HepG2 (cell line): Measurements from ENCODE around the gene E2F3. TPM values are rescaled to one million over a fixed set of nuclear protein-coding genes. Genes with fewer than 3 reads are reported as not detected.

Experiments
- CREB1 ChIP-seq, 2 experiments: fragments of 450-650 bp in 1 of 2; IDR thresholded peaks; 2 replicates each; pipeline ENCODE4 v1.6.1; 2016 to 2017; ENCODE audit warnings: control low read depth in 1 of 2, mild to moderate bottlenecking in 1 of 2, missing compliant biosample characterization in 1 of 2, missing genetic modification characterization in 1 of 2
- DRAP1 ChIP-seq: IDR thresholded peaks from 2 replicates; pipeline ENCODE4 v1.6.1; 2016; ENCODE audit warnings: missing genetic modification reagents, missing compliant biosample characterization
- FOXA1 ChIP-seq, 2 experiments: fragments of 450-650 bp in 1 of 2; sonication (generic) in 1 of 2; formaldehyde crosslinking in 1 of 2; IDR thresholded peaks; 2 replicates each; pipeline versions ENCODE4 v1.4.0 to v1.6.1; 2016 to 2020; ENCODE audit warnings: missing genetic modification reagents in 1 of 2
- GPBP1L1 ChIP-seq: sonication (generic); formaldehyde crosslinking; IDR thresholded peaks from 2 replicates; pipeline ENCODE4 v1.5.0; 2020; ENCODE audit warnings: mild to moderate bottlenecking, missing genetic modification reagents
- HDAC2 ChIP-seq: sonication (generic); formaldehyde crosslinking; IDR thresholded peaks from 2 replicates; pipeline ENCODE4 v1.4.0; 2020; ENCODE audit warnings: missing genetic modification reagents
- MXD3 ChIP-seq: IDR thresholded peaks from 2 replicates; pipeline ENCODE4 v1.6.1; 2016; ENCODE audit warnings: mild to moderate bottlenecking, missing biosample characterization, missing genetic modification reagents
- PRPF4 ChIP-seq: fragments of 200-400 bp; formaldehyde crosslinking; IDR thresholded peaks from 2 replicates; pipeline ENCODE4 v1.6.1; 2016; ENCODE audit warnings: low read length, low read depth; ENCODE audit not compliant: poor library complexity, severe bottlenecking
- REXO4 ChIP-seq: sonication (generic); formaldehyde crosslinking; IDR thresholded peaks from 2 replicates; pipeline ENCODE4 v1.8.0; 2022; ENCODE audit warnings: missing genetic modification reagents, mild to moderate bottlenecking, borderline replicate concordance
- SAFB2 ChIP-seq: sonication (generic); formaldehyde crosslinking; IDR thresholded peaks from 2 replicates; pipeline ENCODE4 v1.5.1; 2020; ENCODE audit warnings: missing genetic modification reagents, low read depth, mild to moderate bottlenecking, borderline replicate concordance
- SMAD9 ChIP-seq: sonication (generic); formaldehyde crosslinking; IDR thresholded peaks from 2 replicates; pipeline ENCODE4 v1.5.1; 2020; ENCODE audit warnings: mild to moderate bottlenecking, missing genetic modification reagents
- SP1 ChIP-seq, 2 experiments: fragments of 450-650 bp in 1 of 2; sonication (generic) in 1 of 2; formaldehyde crosslinking in 1 of 2; IDR thresholded peaks; 2 replicates each; pipeline versions ENCODE4 v1.4.0 to v1.6.1; 2016 to 2020; ENCODE audit warnings: missing genetic modification reagents in 1 of 2
- ZNF510 ChIP-seq: sonication (generic); formaldehyde crosslinking; IDR thresholded peaks from 2 replicates; pipeline ENCODE4 v1.4.0; 2020; ENCODE audit warnings: low read depth, mild to moderate bottlenecking, missing genetic modification reagents
- polyA plus RNA-seq, 8 experiments: library from polyadenylated mRNA; depleted of rRNA in 3 of 8; stranded (reverse) in 7 of 8; unstranded in 1 of 8; fragments of >200 nt; fragmentation: Illumina TruSeq in 4 of 8; extraction: Trizol in 4 of 8; gene quantifications; 2 replicates each; pipeline versions ENCODE4 v1.2.1 to v1.2.3, GENCODE V29; 2011 to 2016; ENCODE audit warnings: low read depth in 4 of 8, missing spikeins in 1 of 8, mixed read lengths in 1 of 8; ENCODE audit not compliant: insufficient read depth in 1 of 8
- total RNA-seq, 5 experiments: library from RNA; depleted of rRNA; stranded (reverse); fragments of >200 nt; fragmentation: Illumina TruSeq; extraction: Trizol; gene quantifications; 2 replicates each; pipeline ENCODE4 v1.2.3, GENCODE V29; 2016; ENCODE audit warnings: low read depth in 1 of 5
- TF ChIP-seq, protein P1 (sequence below): IDR thresholded peaks from 2 replicates; pipeline ENCODE4 v1.6.1; 2016; ENCODE audit warnings: low read depth, missing genetic modification reagents, missing compliant biosample characterization
- TF ChIP-seq, protein P2 (sequence below): sonication (generic); formaldehyde crosslinking; IDR thresholded peaks from 2 replicates; pipeline ENCODE4 v1.4.0; 2020; ENCODE audit warnings: mild to moderate bottlenecking, missing genetic modification reagents
- TF ChIP-seq, protein P3 (sequence below): sonication (generic); formaldehyde crosslinking; conservative IDR thresholded peaks from 2 replicates; pipeline ENCODE4 v1.4.0; 2020; ENCODE audit warnings: missing genetic modification reagents
- TF ChIP-seq, protein P4 (sequence below): sonication (generic); formaldehyde crosslinking; IDR thresholded peaks from 2 replicates; pipeline ENCODE4 v1.4.0; 2020; ENCODE audit warnings: mild to moderate bottlenecking, missing genetic modification reagents

Gene E2F3
- total and polyA plus RNA-seq, 2 of the 13 experiments (the other 11 are each of a cell fraction or from before 2014, with no cell fraction given) = 8.5 to 12.7 TPM

- no peak for TF ChIP-seq GPBP1L1 (CRISPR knock-in tag)
- TF ChIP-seq, protein P1, sequence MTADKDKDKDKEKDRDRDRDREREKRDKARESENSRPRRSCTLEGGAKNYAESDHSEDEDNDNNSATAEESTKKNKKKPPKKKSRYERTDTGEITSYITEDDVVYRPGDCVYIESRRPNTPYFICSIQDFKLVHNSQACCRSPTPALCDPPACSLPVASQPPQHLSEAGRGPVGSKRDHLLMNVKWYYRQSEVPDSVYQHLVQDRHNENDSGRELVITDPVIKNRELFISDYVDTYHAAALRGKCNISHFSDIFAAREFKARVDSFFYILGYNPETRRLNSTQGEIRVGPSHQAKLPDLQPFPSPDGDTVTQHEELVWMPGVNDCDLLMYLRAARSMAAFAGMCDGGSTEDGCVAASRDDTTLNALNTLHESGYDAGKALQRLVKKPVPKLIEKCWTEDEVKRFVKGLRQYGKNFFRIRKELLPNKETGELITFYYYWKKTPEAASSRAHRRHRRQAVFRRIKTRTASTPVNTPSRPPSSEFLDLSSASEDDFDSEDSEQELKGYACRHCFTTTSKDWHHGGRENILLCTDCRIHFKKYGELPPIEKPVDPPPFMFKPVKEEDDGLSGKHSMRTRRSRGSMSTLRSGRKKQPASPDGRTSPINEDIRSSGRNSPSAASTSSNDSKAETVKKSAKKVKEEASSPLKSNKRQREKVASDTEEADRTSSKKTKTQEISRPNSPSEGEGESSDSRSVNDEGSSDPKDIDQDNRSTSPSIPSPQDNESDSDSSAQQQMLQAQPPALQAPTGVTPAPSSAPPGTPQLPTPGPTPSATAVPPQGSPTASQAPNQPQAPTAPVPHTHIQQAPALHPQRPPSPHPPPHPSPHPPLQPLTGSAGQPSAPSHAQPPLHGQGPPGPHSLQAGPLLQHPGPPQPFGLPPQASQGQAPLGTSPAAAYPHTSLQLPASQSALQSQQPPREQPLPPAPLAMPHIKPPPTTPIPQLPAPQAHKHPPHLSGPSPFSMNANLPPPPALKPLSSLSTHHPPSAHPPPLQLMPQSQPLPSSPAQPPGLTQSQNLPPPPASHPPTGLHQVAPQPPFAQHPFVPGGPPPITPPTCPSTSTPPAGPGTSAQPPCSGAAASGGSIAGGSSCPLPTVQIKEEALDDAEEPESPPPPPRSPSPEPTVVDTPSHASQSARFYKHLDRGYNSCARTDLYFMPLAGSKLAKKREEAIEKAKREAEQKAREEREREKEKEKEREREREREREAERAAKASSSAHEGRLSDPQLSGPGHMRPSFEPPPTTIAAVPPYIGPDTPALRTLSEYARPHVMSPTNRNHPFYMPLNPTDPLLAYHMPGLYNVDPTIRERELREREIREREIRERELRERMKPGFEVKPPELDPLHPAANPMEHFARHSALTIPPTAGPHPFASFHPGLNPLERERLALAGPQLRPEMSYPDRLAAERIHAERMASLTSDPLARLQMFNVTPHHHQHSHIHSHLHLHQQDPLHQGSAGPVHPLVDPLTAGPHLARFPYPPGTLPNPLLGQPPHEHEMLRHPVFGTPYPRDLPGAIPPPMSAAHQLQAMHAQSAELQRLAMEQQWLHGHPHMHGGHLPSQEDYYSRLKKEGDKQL (CRISPR knock-in tag) = no peak
- no peak for TF ChIP-seq PRPF4
- peak; percentile 38 for TF ChIP-seq HDAC2
- peak; percentile 83 for TF ChIP-seq DRAP1
- TF ChIP-seq CREB1 (IDR thresholded peaks at IDR 0.05) = peak; percentile 64
- TF ChIP-seq CREB1 (CRISPR knock-in tag; IDR thresholded peaks at IDR 0.05) = peak; percentile 54; the same call in 1 of the 2 replicates
- TF ChIP-seq ZNF510 = peak; percentile 98
- no peak for TF ChIP-seq FOXA1 (IDR thresholded peaks at IDR 0.05)
- no peak for TF ChIP-seq FOXA1 (CRISPR knock-in tag; IDR thresholded peaks at IDR 0.05)
- TF ChIP-seq MXD3 (CRISPR knock-in tag) = peak; percentile 47
- TF ChIP-seq, protein P2, sequence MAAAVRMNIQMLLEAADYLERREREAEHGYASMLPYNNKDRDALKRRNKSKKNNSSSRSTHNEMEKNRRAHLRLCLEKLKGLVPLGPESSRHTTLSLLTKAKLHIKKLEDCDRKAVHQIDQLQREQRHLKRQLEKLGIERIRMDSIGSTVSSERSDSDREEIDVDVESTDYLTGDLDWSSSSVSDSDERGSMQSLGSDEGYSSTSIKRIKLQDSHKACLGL = peak; percentile 69; the same call in 1 of the 2 replicates
- peak; percentile 52; the same call in 1 of the 2 replicates for TF ChIP-seq SAFB2
- no peak for TF ChIP-seq SMAD9 (CRISPR knock-in tag)
- no peak for TF ChIP-seq SP1 (IDR thresholded peaks at IDR 0.05)
- peak; percentile 73; the same call in 1 of the 2 replicates for TF ChIP-seq SP1 (CRISPR knock-in tag; IDR thresholded peaks at IDR 0.05)
- TF ChIP-seq, protein P3, sequence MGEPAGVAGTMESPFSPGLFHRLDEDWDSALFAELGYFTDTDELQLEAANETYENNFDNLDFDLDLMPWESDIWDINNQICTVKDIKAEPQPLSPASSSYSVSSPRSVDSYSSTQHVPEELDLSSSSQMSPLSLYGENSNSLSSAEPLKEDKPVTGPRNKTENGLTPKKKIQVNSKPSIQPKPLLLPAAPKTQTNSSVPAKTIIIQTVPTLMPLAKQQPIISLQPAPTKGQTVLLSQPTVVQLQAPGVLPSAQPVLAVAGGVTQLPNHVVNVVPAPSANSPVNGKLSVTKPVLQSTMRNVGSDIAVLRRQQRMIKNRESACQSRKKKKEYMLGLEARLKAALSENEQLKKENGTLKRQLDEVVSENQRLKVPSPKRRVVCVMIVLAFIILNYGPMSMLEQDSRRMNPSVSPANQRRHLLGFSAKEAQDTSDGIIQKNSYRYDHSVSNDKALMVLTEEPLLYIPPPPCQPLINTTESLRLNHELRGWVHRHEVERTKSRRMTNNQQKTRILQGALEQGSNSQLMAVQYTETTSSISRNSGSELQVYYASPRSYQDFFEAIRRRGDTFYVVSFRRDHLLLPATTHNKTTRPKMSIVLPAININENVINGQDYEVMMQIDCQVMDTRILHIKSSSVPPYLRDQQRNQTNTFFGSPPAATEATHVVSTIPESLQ (CRISPR knock-in tag) = no peak; the same call in 1 of the 2 replicates
- TF ChIP-seq REXO4 (CRISPR knock-in tag) = no peak
- TF ChIP-seq, protein P4, sequence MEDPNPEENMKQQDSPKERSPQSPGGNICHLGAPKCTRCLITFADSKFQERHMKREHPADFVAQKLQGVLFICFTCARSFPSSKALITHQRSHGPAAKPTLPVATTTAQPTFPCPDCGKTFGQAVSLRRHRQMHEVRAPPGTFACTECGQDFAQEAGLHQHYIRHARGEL = peak; percentile 53; the same call in 1 of the 2 replicates
Measured at GRCh38 chr6:20401205-20402091, at the start of gene E2F3 (continued).
